Measurements from ENCODE around the gene RAB40A.

DNA sequence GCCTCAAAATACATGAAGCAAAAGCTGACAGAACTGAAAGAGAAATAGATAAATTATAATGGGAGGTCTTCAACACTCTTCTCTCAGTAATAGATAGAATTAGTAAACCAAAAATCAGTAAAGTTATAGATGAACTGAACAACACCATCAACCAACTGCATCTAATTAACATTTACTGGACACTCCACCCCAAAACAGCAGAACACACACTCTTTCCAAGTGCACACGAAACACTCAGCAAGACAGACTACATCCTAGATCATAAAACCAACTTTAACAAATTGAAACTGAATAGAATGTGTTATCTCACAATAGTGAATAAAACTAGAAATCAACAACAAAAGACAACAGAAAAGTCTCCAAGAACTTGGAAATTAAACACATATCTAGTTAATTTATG lies 41.0 kb upstream of the RAB40A start:
- no peak for TF ChIP-seq RAD51 (IDR thresholded peaks at IDR 0.05)
- no peak for TF ChIP-seq ZNF24 (IDR thresholded peaks at IDR 0.05)
- no peak for TF ChIP-seq MTA2 (IDR thresholded peaks at IDR 0.05; ENCODE audit: low read depth)
- TF ChIP-seq HCFC1 (IDR thresholded peaks at IDR 0.05; ENCODE audit: low read length) = no peak
- no peak for TF ChIP-seq RAD21 (IDR thresholded peaks at IDR 0.05; ENCODE audit: insufficient read depth, low read depth, low read length)
- TF ChIP-seq, protein P1, sequence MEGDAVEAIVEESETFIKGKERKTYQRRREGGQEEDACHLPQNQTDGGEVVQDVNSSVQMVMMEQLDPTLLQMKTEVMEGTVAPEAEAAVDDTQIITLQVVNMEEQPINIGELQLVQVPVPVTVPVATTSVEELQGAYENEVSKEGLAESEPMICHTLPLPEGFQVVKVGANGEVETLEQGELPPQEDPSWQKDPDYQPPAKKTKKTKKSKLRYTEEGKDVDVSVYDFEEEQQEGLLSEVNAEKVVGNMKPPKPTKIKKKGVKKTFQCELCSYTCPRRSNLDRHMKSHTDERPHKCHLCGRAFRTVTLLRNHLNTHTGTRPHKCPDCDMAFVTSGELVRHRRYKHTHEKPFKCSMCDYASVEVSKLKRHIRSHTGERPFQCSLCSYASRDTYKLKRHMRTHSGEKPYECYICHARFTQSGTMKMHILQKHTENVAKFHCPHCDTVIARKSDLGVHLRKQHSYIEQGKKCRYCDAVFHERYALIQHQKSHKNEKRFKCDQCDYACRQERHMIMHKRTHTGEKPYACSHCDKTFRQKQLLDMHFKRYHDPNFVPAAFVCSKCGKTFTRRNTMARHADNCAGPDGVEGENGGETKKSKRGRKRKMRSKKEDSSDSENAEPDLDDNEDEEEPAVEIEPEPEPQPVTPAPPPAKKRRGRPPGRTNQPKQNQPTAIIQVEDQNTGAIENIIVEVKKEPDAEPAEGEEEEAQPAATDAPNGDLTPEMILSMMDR (IDR thresholded peaks at IDR 0.05 in 2 of 3, conservative IDR thresholded peaks at IDR 0.05 in 1 of 3; ENCODE audit: control insufficient read depth in 2 of 3, extremely low read depth in 1 of 3, insufficient read depth in 1 of 3, low read depth in 3 of 3, low read length in 3 of 3) = no peak

All from GM12878 (cell line).